HG03280 (cell line): ENCODE results near the gene CLDN9.
A peak's percentile ranks its signal among the peaks of the same experiment; 100 is the strongest.

Experiments used
- ATAC-seq: cut with Tn5 transposase; IDR thresholded peaks from one replicate; pipeline ENCODE4 v1.9.1; 2021; ENCODE audit warnings: mild to moderate bottlenecking, moderate library complexity; ENCODE audit not compliant: unreplicated experiment

CLDN9 gene

DNA sequence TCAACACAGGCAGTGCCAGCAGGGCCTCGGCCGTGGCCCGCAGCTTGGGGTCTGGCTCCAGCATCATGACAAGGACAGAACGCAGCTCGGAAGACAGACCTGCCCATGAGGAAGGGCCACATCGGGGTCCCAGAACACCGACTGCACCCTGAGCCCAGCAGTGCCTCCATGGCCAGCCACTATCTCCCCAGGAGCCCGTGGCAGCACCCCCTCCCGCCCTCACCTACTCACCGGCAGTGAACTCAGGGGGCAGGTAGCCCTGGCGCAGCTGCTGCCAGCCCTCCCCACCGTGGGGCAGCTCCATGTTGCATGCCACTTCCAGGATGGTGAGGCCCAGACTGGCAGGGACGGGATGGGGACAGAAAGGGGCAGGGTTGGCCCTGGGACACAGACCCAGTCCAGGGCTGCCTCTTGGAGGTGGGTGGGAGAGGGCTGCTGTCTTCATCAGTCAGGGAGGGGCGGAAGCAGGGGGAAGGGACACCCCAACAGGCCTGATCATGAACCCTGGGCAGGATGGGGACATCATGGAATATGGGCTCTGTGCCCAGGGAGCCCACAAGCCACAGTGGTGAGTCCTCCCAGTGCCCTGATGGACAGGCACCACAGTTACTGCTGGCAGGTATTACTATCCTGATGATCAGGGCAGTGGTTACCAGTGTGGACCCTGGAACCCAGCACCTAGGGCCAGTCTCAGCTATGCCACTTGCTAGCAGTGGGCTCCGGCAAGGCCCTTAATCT is 38.2 kb upstream of the CLDN9 start:
- no peak for ATAC-seq

DNA sequence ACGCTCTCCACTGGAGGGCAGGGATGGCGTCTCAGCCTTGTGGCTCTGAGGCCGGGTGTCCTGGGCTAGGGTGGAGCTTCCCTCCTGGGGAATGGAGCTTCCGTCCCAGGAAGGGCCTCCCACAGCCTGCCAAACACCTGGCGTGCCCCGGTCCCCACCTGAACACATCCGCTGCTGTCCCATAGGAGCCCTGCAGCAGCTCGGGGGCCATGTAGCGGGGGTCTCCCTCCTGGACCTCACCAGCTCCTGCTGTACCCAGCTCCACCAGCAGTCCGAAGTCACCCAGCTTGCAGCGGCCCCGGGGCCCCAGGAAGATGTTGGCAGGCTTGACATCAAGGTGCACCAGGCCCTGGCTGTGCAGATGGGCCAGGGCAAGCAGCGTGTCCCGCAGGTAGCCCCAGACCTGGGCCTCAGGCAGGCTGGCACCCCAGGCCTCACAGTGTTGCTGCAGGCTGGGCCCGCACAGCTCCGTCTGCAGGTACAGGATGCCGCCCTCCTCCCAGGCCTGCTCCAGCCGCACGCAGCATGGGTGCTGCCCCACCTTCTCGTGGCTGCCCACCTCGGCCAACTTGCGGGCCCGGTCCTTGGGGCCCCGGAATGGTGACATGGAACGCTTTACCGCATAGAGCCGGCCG is 37.4 kb upstream of the CLDN9 start:
- ATAC-seq: no peak

DNA sequence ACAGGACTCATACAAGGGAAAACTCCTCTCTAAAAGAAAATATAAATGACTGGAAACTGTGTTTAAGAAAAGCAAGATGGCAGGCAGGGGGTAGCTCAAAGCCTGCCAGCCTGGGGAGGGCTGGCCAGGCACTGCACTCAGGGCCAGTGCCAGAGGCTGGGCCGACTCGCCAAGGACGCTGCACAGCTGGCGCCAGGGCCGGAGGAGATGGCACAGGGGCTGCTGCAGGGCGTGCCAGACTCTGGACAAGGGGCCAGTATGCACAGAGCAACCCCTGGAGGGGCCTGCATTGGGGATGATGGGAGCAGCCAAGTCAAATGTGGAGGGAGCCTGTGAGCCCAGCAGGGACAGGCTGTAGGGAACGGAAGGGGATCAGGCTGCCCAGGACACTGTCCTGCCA is 36.5 kb upstream of the CLDN9 start:
- no peak for ATAC-seq

DNA sequence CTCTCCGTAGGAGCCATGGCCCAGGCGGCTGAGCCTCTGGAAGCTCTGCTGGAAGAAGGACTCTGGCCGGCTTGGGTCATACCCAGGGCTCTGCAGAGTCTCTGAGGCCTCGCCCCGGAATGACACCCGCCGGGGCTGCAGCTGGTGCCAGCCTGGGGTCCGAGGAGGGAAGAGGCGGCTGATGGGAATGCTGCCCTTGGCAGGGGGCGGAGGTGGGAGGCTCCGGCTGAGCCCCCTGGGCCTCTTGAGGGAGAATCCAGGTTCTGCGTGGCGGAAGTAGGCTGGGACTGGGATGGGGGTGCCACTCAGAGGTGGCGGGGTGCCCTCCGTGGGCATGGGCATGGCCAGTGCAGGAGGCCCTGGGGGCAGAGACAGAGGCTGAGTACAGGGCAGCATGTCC is 36.0 kb upstream of the CLDN9 start:
- no peak for ATAC-seq

DNA sequence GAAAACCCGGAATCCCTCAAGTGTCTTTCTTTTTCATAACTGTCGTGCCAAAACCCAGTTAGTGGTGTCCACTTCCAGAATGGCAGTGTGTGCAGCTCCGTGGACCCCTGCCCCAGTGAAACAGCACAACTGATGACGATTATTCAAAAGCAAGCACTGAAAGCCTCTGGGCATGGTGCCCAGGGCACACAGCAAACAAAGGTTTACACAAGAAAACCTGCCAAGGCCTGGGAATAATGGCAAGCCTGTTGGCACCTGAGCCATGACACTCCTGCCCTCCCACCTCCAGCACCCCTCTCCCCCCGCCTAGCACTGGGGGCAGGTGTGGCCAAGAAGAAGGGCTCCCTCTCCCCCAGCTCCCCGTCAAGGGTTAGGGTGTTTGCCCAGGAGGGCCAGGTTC is 35.3 kb upstream of the CLDN9 start:
- ATAC-seq: no peak

DNA sequence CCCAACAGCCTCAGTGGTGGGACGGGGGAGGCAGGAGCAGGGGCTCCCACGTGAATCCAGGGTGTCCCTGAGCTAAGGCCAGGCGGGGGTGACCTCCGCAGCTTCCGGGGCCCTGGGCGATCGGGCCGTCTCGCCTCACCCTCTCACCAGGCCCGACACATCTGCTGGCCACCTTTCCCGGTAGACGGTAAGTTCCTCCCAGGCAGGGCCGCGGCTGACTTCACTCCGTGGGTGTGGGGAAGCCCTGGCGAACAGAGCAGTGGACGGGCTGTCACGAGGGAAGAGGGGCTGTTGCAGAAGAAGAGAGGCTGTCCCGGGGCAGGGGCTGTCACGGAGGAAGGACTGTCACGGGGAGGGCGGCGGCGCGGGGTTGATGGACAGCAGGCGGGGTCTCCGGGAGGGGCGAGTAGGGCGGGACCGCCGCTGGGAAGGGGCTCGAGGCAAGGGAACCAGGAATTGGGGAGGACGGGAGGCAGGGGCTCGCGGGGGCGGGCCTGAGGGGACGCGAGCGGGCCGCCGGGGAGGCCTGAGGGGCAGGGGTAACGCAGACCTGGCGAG is 33.0 kb upstream of the CLDN9 start:
- no peak for ATAC-seq

DNA sequence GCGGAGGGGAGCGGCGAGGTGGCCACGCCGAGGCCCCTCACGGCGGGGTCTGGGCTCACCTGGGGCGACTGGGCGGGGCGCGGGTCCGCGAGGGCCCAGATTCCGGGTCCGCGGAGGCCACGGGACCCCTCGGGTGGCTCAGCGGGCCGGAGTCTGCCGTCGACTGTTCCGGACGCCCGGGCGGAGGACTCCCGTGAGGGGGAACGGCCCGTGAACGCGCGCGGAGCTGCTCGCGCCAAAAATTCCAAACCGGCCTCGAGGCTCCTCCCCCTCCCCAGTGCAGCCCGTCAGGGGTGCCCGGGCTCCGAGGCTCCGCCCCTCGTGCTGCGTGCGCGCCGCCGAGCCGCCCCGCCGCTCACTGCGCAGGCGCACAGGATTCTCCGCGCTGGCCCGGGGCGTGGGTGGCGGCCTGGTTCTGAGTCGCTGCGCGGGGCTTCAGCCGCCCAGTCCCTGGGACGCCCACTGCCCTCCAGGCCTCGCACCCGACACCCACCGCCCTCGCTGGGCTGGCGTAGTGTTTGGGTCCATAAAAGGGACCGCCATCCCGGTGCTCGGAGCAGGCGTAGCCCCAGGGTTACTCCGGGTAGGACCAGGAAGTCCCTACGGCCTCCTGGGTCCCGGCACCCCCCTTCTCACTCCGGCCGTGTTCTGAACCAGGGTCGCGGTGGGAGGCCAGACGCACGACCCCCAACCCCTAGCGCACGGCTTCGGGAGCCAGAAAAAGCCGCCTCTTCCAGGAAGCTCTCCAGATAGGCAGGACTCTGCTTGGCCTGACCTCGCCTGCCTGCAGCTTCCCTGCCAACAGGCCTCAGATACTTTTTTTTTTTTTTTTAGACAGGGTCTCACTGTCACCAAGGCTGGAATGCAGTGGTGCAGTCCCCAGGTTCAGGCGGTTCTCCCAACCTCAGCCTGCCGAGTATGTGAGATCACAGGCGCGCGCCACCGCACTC is 32.2 kb upstream of the CLDN9 start, which contains the start of gene PKMYT1:
PKMYT1 (minus strand) TSS at position 220 of the 950 bp plus-strand sequence. CDS start 789 bp downstream, outside the sequence.
- ATAC-seq: peak; percentile 86

DNA sequence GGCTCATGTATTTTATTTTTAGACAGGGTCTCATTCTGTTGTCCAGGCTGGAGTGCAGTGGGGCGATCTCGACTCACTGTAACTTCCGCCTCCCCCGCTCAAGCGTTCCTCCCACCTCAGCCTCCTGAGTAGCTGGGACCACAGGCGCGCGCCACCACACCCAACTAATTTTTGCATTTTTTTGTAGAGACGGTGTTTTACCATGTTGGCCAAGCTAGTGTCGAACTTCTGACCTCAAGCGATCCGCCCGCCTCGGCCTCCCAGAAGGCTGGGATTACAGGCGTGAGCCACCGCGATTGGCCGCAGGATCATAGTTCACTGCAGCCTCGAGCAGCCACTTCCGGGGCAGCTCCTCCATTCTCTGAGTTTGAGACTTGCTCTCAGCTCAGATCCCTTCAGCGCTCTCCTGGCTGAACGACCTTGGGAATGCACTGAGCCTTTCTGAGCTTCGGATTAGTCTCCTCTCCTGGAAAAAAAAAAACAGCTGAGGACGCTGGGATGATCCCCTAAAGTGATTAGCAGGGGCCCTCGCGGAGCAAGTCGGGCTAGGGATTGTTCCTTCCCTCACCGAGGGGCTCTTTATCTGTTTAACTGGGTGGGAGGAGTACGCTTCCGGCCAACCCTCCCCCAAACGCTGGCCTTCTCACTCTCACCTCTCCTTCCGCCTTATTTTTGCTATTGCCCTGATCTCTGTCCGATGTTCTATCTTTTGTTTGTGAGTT is 31.4 kb upstream of the CLDN9 start:
- no peak for ATAC-seq

DNA sequence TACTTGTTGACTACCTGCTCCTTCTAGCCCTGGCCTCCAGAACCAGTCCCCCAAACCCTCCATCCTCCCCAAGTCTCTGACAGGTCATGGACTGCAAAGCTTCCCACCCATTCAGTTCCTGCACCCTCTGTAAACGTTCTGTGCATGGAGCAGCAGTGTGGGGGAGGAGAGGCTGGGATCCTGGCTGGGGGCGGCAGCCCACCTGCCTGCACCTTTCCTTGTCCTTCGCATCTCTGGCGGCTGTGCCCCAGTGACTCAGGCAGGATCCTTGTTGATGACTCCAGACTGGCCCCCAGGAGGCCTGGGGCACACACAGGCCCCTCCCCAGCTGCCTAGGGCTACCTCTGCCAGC is 30.8 kb upstream of the CLDN9 start:
- ATAC-seq: no peak

DNA sequence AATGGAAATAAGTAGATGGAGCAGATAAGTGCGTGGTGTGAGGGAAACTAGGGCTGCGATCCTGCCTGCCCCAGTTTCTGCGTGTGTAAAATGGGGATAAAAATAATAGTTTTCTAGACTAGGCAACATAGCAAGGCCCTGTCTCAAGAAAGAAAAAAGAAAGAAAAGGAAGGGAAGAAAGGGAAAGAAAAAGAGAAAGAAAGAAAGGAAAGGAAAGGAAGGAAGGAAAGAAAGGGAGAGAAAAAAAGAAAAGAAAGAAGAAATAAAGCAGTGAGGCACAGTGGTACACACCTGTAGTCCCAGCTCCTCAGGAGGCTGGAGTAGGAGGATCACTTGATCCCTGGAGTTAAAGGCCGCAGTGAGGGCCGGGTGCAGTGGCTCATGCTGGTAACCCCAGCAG is 30.3 kb upstream of the CLDN9 start:
- no peak for ATAC-seq

DNA sequence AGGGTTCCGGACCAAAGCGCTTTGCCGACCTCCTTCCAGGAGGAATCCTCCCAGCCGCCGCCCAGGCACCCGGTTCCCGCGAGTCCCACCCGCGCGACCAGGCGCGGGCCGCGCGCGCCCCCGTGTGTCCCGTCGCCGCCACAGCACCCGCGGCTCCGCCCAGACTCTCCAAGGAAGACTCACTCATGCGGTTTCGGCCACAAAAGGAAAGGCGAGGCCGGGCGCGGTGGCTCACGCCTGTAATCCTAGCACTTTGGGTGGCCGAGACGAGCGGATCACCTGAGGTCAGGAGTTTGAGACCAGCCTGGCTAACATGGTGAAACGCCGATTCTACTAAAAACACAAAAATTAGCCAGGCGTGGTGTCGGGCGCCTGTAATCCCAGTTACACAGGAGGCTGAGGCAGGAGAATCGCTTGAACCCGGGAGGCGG is 29.0 kb upstream of the CLDN9 start:
- peak; percentile 38 for ATAC-seq

DNA sequence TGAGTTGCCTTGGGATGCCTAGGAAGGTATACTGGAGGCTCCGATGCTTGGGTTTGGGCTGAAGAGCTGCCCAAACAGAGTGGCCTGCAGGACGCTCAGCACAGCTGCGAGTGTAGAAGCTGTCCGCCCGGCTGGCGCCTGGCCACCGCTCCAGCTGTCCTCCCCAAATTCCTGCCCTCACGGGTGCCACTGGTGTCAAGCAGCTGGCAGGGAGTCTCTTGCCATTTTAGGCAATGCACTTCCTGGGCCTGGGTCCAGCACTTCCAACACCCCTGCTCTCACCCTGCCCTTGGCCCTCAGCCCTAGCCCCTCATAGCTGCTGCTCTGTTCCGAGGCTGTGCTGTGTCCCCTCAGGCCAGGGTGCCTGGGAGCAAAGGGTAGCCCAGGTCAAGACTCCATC is 27.3 kb upstream of the CLDN9 start:
- no peak for ATAC-seq

DNA sequence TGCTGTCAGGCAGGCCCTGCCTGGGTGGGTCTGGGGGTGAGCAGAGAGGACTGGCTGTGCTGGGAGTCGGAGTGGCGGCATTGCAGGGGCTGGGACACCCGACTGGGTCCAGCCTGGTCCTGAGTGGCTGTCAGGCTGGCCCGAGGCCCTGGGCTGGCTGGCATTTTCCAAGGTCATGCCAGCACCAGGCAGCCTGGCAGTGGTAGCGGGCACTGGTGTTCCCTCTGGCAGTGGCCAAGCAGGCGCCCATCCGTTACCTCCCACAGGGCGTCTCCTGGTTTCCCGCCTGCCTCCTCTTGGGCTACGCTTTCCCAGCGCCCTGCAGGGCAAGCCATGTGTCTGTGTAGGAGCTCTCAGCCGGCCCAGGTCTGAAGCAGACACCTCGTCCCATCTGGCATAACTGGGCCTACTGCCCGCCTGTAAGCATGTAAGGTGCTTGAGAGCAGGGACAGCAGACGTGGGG is 26.8 kb upstream of the CLDN9 start:
- no peak for ATAC-seq

DNA sequence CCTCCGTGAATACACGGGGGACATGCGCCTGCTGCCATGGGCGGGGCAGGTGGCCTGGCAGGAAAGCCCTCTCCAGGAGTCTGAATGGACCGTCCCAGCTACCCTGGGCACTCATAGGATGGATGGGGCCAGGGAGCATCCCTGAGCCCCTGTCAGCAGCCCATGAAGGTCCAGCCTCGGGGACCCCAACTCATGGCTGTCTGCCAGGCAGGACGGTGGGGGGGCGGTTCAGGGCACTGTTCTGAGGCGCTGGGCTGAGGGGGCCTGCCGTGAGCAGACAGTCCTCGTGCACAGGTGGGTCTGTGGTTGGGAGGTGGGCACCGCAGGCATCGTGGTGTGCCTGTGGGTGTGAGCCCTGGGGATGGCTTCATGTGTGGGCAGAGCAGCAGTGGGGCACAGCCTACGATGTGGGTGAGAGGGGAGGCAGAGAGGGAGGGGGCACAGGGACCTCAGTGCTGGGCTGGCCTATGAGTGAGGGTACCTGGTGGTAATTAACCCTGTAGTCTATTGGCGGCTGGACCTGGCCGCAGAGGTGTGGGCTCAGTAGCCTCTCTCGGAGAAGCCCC is 26.0 kb upstream of the CLDN9 start:
- ATAC-seq: no peak

DNA sequence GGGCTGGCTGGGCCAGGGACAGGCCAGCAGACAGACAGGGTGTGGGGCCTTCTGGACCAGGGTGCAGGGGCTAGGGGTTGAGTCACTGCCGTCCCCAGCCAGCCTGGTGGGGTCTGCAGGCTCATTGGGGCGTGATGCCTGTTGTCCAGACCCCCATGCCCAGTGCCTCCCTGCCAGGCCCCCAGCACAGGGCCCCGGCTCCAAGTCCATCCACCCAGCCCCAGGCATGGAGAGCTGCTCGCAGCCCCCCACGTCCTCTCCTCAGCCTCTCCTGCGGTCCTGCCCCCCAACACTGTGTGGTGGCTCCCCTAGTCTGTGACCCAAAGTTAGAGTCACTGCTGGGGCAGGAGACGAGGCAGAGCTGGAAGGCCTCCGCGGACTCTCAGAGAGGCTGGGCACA is 25.4 kb upstream of the CLDN9 start:
- no peak for ATAC-seq

DNA sequence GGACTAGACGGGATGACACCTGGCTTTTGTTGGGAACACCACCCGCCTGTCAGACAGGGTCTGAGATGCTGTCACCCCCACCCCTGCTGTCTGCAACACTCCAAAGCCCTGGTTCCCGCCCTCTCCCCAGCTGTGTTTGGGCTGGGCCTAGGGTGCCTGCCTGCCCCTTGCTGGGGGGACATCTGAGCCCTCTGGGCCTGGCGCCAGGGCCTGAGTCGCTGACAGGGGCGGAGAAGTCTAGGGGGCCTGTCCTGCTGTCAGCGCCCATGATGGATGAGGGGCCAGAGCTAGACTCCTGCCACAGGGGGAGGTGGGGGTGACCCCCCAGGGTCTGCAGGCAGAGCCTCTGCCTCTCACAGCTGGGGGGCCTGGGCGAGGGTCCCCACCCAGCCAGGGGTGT is 24.9 kb upstream of the CLDN9 start:
- no peak for ATAC-seq

DNA sequence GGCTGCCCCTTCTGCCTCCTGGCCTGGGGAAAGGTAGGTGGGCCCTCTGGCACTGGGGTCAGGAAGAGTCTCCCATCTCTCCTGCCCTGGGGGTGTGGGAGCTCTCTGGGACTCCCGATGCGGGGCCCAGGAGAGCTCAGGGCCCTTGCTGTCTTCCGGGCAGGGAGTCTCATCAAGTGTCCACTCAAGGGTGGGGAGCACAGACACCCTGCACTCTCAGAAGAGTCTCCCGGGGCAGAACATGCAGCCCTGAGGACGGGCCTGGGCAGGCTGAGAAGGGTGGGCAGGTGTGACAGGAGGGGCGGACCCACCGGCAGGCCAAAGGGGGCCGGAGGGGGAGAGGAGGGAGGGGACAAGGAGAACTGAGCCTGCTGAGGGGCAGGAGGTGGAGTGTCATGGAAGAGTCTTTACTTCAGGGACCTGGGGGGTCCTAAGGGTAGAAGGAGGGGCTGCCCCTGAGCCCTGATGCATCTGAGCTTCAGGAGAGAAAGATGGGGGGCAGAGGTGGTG is 24.1 kb upstream of the CLDN9 start:
- ATAC-seq: no peak

DNA sequence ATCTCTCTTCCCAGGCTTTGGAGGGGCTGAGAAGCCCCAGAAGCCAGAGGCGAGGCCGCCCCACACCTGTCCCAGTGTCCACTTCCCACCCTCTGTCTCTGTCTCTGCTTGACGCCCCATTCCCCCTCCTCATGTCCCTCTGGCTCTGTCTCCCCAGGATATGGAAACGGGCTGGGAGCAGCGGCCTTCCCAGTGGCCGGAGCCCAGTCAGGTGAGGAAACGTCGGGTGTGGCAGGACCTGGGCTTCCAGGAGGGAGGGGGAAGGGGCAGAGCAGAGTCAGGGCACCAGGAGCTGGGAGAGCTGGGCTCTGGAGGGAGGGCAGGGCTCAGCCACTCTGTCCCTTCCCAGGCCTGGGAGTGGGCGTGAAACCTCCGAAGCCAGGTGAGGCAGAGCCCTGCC is 21.8 kb upstream of the CLDN9 start:
- ATAC-seq: no peak

DNA sequence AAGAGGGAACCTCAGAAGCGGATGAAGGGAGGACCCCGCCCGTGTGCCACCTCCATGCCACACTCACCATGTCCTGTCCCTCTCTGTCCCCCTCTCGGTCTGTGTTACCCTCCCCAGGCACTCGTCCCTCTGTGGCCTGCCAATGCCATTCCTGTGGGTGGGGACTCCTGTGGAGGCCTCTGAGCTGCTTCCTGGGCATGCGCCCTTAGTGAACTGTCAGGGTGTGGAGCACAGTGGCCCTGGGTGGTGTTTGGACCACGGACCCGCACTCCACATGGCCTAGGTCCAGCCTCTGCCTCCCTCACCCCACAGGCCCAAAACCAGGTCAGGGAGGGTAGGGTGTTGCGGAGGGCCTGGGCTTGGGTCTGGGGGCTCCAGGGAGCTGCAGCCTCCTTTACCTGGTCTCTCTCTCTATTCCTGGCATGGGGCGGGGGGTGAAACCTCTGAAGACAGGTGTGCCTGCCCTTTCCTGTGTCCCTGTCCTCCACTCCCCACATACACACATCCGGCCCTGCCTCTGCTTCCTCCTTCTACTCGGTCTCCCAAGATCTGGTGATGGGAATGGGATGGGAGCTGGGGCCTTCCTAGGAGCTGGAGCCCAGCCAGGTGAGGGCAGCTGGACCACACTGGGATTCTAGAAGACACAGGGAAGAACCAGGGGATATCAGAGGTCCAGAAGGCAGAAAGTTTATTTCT is 21.0 kb upstream of the CLDN9 start:
- no peak for ATAC-seq
